Breast epithelium (tissue), 3 donors: ENCODE data around the gene MSH3.

Source experiments
- CTCF ChIP-seq, 3 donors: fragments of 450-650 bp; IDR thresholded peaks; one replicate each; pipeline ENCODE4 v1.5.1; 2016 to 2017; ENCODE audit warnings: antibody characterized with exemption in 3 of 3, mild to moderate bottlenecking in 3 of 3, moderate library complexity in 3 of 3
- POLR2A ChIP-seq: fragments of 450-650 bp; IDR thresholded peaks from one replicate; pipeline ENCODE4 v1.6.1; 2016; ENCODE audit warnings: antibody characterized with exemption, mild to moderate bottlenecking, moderate library complexity
- POLR2AphosphoS5 ChIP-seq, 3 donors: sonication (generic); formaldehyde crosslinking; IDR thresholded peaks; one replicate each; pipeline ENCODE4 v1.6.1; 2017; ENCODE audit warnings: antibody characterized with exemption in 3 of 3

- TF ChIP-seq POLR2AphosphoS5 (IDR thresholded peaks at IDR 0.05) (no peak), POLR2A (no peak), CTCF (IDR thresholded peaks at IDR 0.05) (no peak)
Observed at GRCh38 chr5:80809451-80809850, 155.0 kb downstream of the MSH3 start.
